GM12801 (cell line): Measurements from ENCODE around the gene FGFBP1.

ENCODE experiments used
- CTCF ChIP-seq: IDR thresholded peaks from one replicate; pipeline ENCODE4 v1.5.1; 2011; ENCODE audit warnings: control low read depth; ENCODE audit not compliant: insufficient read length; ENCODE audit errors: extremely low read depth

FGFBP1 gene

DNA sequence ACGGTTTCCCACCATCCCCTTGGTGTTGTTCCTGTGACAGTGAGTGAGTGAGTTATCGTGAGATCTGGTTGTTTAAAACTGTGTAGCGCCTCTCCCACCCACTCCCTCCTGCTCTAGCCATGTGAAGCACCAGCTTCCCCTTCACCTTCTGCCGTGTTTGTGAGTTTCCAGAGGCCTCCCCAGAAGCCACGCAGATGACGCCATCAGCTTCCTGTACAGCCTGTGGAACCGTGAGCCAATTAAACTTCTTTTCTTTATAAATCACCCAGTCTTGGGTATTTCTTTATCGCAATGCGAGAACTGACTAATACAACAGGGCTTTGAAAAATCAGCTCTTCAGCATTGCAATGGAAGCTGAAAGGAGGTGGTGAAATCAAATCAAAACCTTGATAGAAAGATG lies 50.0 kb downstream of the FGFBP1 start:
- no peak for TF ChIP-seq CTCF
